GM19468 (cell line): ENCODE results near the gene SPOP.
"Not testable (repeated sequence)": the region's sequence is repeated elsewhere in the genome, so short reads cannot be mapped to it uniquely, and the experiment has no call there.

Experiments
- ATAC-seq: cut with Tn5 transposase; IDR thresholded peaks from one replicate; pipeline ENCODE4 v1.9.1; 2021; ENCODE audit warnings: mild to moderate bottlenecking, moderate library complexity, moderate number of reproducible peaks; ENCODE audit not compliant: unreplicated experiment; ENCODE audit errors: extremely low read depth

Gene SPOP

GRCh38 chr17:49556223-49556943 lies 121.5 kb downstream of the SPOP start:
- no peak for ATAC-seq

- ATAC-seq, result no peak
Measured at GRCh38 chr17:49555495-49556222, 122.2 kb downstream of the SPOP start.

GRCh38 chr17:49554694-49555494 lies 123.0 kb downstream of the SPOP start:
- no peak for ATAC-seq

GRCh38 chr17:49553676-49554335 lies 124.1 kb downstream of the SPOP start:
- ATAC-seq, result no peak

GRCh38 chr17:49552070-49552751 lies 125.7 kb downstream of the SPOP start:
- ATAC-seq, result no peak

- ATAC-seq, result no peak
Measured at GRCh38 chr17:49551221-49552069, 126.5 kb downstream of the SPOP start.

- ATAC-seq, result not testable (repeated sequence)
Measured at GRCh38 chr17:49550764-49551163, 127.1 kb downstream of the SPOP start.

GRCh38 chr17:49549691-49550678 lies 127.9 kb downstream of the SPOP start:
- no peak for ATAC-seq

GRCh38 chr17:49549311-49549605 lies 128.6 kb downstream of the SPOP start:
- ATAC-seq, result no peak
